GM12891 (cell line): Measurements from ENCODE around the gene FGF8.
A peak's percentile ranks its signal among the peaks of the same experiment; 100 is the strongest.

Experiments used
- DNase-seq: peaks from one replicate; pipeline ENCODE4 v3.0.0; 2011; ENCODE audit warnings: low spot score; ENCODE audit not compliant: insufficient read length
- FAIRE-seq: peaks from 2 replicates; lab custom pipeline; 2011; peaks lifted over from hg19 to GRCh38; lab: Jason Lieb, UNC
- PAX5 ChIP-seq: IDR thresholded peaks from 2 replicates; pipeline ENCODE4 v1.6.1; 2011; ENCODE audit warnings: low read length, moderate library complexity, mild to moderate bottlenecking; ENCODE audit not compliant: insufficient read depth, severe bottlenecking
- POLR2A ChIP-seq: IDR thresholded peaks from 2 replicates; pipeline ENCODE4 v1.6.1; 2011; ENCODE audit warnings: low read depth, low read length, control low read depth
- POLR2AphosphoS5 ChIP-seq: IDR thresholded peaks from 2 replicates; pipeline ENCODE4 v1.6.1; 2011; ENCODE audit warnings: low read depth, low read length, control low read depth
- POU2F2 ChIP-seq: IDR thresholded peaks from 2 replicates; pipeline ENCODE4 v1.6.1; 2011; ENCODE audit warnings: low read depth, mild to moderate bottlenecking, control low read depth, low read length, moderate library complexity
- SPI1 ChIP-seq: IDR thresholded peaks from 2 replicates; pipeline ENCODE4 v1.6.1; 2011; ENCODE audit warnings: low read depth, low read length, control low read depth
- TAF1 ChIP-seq: IDR thresholded peaks from 2 replicates; pipeline ENCODE4 v1.6.1; 2011; ENCODE audit warnings: low read depth, low read length, control low read depth

FGF8 gene

DNA sequence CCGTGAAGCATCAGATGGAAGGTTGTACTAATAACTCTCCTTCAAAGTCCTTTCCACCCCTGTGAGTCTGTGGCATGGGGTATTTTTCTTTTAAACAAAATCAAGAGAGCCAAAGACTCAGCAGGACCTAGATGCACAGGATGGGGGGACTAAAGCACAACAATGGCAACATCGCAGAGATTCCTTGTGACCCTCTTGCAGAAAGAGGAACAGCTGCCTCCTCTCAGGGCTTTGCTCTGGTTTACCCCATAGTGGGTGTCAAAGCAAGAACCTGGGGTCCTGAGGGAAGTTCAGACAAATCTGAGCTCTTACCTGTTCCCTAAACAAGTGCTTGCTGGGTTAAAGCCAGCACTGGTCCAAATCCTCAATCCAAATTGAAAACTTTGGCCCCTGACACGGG is 39.2 kb downstream of the FGF8 start:
- FAIRE-seq (no peak), DNase-seq (no peak)
- TF ChIP-seq SPI1 (peak; percentile 51), TAF1 (no peak)

DNA sequence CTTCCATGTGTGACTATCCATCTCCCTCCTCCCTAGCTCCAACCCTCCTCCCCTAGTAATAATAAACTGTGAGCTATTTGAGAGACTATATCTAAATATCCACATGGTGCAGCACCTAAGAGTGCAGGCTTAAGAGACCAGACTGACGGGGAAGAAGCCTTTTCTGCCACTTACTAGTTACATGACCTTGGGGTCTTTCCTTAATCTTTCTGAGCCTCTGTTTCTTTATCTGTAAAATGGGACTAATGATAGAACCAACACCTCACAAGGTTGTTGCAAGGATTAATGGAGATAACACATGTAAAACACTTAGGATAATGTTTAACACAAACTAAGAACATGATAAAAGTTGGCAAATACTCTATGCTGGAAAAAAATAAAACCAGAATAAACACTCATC is 43.8 kb downstream of the FGF8 start:
- TF ChIP-seq PAX5: no peak
- TF ChIP-seq POLR2AphosphoS5: no peak
- TF ChIP-seq POU2F2: no peak
- TF ChIP-seq TAF1: no peak
- no peak for TF ChIP-seq SPI1
- TF ChIP-seq POLR2A: no peak
- no peak for FAIRE-seq
- no peak for DNase-seq

DNA sequence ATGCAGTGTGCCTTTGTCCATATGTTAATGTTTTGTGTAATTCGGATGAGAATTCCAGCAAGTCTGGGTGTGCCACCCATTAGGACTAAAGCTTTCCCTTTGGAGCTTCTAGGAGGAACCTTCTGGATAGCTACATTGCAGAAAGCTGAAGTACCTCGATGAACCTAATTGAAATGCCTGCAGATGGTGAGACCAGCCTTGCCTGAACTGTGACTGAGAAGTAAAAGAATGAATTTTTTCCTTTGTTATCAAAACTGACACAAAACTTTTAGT is 49.9 kb downstream of the FGF8 start:
- FAIRE-seq (no peak), DNase-seq (no peak)
- TF ChIP-seq PAX5 (no peak), POU2F2 (no peak), TAF1 (no peak), POLR2AphosphoS5 (no peak), SPI1 (no peak), POLR2A (no peak)

DNA sequence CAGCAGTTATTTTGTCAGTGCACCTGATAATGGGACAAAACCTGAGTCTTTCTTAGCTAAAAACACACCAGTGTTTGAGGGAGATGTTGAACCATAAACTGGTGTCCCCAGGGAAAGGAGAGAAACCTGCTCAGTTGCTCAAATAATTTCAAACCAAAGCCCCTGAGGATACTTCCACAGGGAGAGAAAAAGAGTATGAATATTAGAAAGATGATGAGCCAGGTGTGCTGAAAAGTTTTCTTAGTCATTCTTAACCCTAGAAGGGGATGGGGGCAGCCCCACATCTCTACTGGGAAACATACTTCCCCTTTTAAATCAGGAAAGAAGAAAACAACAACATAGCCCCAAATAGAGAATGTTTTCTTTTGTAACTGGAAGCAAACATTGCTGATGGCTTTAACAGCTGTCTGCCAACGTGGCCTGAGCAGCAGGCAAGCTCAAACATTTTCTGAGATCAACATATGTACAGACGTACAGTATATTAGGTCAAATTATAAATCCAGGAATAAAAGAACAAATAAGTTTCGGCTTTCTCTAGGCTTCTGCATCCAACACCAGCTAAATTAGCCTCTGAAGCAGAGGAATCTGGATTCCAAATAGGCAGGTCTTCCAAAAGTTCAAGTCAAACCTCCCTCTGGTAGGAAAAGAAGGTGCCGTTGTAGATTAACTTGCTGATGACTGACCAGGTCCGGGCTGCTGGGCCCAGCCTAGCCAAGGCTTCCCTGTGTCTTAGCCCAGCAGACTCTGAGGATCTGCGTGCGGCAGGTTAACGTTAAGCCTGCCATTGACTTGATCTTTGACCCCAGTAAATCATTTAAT is 50.4 kb downstream of the FGF8 start:
- TF ChIP-seq POLR2A (no peak), SPI1 (0 out of 2 replicates have a peak, but pooled peaks have one; percentile 11)
- FAIRE-seq (peak; percentile 31), DNase-seq (no peak)

DNA sequence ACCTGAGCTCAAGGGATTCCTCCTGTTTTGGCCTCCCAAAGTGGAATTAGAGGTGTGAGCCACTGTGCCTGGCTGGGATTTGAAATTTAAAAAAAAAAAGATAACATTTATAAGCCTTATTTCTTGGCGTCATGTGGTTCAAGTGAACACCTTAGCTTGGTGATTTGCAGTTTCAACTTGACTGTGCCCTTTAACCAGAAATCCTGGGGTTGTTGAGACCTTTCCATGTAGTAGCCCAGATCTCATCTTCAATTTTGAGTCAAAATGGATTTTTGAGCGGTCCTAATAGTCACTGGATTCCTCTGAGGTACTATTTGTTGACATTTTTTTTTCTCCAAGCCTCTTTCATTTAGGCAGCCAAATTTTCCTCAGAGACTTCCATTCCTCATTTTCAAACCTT is 51.5 kb downstream of the FGF8 start:
- no peak for FAIRE-seq
- no peak for DNase-seq
- no peak for TF ChIP-seq PAX5
- TF ChIP-seq POLR2AphosphoS5: no peak

DNA sequence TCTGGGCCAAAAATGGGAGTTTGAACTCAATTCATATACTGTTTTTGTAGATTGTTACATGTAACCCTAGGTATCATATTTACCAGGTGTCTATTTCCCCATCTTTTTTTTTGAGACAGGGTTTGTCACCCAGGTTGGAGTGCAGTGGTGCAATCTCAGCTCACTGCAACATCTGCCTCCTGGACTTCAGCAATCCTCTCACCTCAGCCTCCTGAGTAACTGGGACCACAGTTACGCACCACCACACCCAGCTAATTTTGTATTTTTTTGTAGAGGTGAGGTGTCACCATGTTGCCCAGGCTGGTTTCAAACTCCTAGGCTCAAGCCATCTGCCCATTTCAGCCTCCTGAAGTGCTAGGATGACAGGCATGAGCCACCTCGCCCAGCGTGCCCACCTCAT is 52.7 kb downstream of the FGF8 start:
- FAIRE-seq (peak; percentile 31), DNase-seq (no peak)
- TF ChIP-seq TAF1: no peak
- no peak for TF ChIP-seq POLR2A
- no peak for TF ChIP-seq POU2F2
- TF ChIP-seq SPI1: no peak
- TF ChIP-seq PAX5: no peak
- TF ChIP-seq POLR2AphosphoS5: no peak

DNA sequence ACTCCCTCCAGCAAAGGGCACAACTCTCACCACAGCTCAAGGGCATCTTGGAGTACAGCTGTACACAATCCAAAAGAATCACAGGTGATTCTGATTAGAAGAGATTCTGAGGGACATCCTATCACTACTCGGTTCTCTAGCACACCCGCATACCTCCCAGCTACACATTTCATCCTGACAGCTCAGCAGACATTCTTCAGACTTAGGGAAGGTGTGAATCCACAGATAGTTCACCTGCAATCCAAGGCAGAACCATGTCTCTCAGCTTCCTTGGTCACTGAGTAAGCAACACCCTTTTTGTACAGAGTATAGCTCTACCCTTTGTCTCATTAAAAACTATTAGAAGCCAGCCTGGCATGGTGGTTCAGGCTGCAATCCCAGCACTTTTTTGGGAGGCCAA is 54.1 kb downstream of the FGF8 start:
- FAIRE-seq (no peak), DNase-seq (no peak)
- TF ChIP-seq POU2F2: no peak
- TF ChIP-seq POLR2AphosphoS5: no peak
- no peak for TF ChIP-seq SPI1
- TF ChIP-seq POLR2A: no peak
- no peak for TF ChIP-seq PAX5
- no peak for TF ChIP-seq TAF1

DNA sequence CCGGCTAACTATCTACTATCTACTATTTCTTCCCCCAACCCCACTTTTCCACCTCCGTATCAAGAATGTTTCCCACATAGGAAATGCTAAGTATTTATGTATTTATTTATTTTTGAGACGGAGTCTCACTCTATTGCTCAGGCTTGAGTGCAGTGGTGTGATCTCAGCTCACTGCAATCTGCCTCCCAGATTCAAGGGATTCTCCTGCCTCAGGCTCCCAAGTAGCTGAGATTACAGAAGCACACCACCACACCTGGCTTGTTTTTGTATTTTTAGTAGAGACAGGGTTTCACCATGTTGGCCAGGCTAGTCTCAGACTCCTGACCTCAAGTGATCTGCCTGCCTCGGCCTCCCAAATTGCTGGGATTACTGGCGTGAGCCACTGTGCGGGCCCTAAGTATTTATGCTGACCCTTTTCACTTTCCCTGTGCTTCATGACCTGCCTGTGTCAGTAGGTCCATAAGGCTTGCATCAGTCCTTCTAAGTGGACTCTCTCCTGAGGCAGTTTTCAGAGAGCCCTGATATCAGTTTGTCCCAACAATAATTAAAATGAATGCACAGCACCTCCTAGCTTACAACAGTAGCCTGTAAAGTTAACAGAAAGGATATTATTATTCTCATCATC is 55.2 kb downstream of the FGF8 start:
- TF ChIP-seq PAX5 (no peak), POLR2AphosphoS5 (no peak), TAF1 (no peak), POLR2A (no peak), POU2F2 (no peak), SPI1 (no peak)
- no peak for DNase-seq
- FAIRE-seq: no peak
